Measurements from ENCODE around the gene ZNF662.

Gene ZNF662

GRCh38 chr3:42904076-42904475 lies 1.9 kb upstream of the ZNF662 start:
- Histone ChIP-seq H3K27ac (ENCODE audit: low read length) (no peak overlapping the region), H3K9me3 (replicated peaks; ENCODE audit: insufficient read depth, low read length) (no peaks in the 10 kb centered on the region), H3K9ac (ENCODE audit: low read length) (no peak overlapping the region), H3K9me2 (replicated peaks; ENCODE audit: insufficient read depth, low read length) (no peaks in the 10 kb centered on the region), H4K20me1 (ENCODE audit: insufficient read depth, low read length) (no peaks in the 10 kb centered on the region), H3F3A (ENCODE audit: insufficient read depth, low read length) (no peaks in the 10 kb centered on the region), H2AFZ (ENCODE audit: low read length) (no peak overlapping the region), H3K27me3 (replicated peaks; ENCODE audit: insufficient read depth, low read length) (no peaks in the 10 kb centered on the region), H3K4me3 (ENCODE audit: low read length) (no peak overlapping the region), H3K36me3 (replicated peaks; ENCODE audit: insufficient read depth, low read length) (no peaks in the 10 kb centered on the region), H3K79me2 (ENCODE audit: low read length) (no peaks in the 10 kb centered on the region), H3K4me1 (ENCODE audit: low read length) (no peaks in the 10 kb centered on the region), H3K4me2 (ENCODE audit: low read depth, low read length) (no peak overlapping the region)
- DNase-seq, result no peak
- TF ChIP-seq EZH2phosphoT487 (IDR thresholded peaks at IDR 0.05; ENCODE audit: low read length), result no peak

- Histone ChIP-seq H3K36me3 (replicated peaks; ENCODE audit: insufficient read depth, low read length) (no peaks in the 10 kb centered on the region), H3F3A (ENCODE audit: insufficient read depth, low read length) (no peaks in the 10 kb centered on the region), H3K27me3 (replicated peaks; ENCODE audit: insufficient read depth, low read length) (no peaks in the 10 kb centered on the region), H4K20me1 (ENCODE audit: insufficient read depth, low read length) (no peaks in the 10 kb centered on the region), H3K79me2 (ENCODE audit: low read length) (no peaks in the 10 kb centered on the region), H3K9ac (ENCODE audit: low read length) (no peak overlapping the region), H3K4me2 (ENCODE audit: low read depth, low read length) (no peak overlapping the region), H3K4me3 (ENCODE audit: low read length) (no peak overlapping the region), H3K9me3 (replicated peaks; ENCODE audit: insufficient read depth, low read length) (no peaks in the 10 kb centered on the region), H3K9me2 (replicated peaks; ENCODE audit: insufficient read depth, low read length) (no peaks in the 10 kb centered on the region), H2AFZ (ENCODE audit: low read length) (no peak overlapping the region), H3K4me1 (ENCODE audit: low read length) (no peaks in the 10 kb centered on the region), H3K27ac (ENCODE audit: low read length) (no peak overlapping the region)
- no peak for DNase-seq
- no peak for TF ChIP-seq CTCF (IDR thresholded peaks at IDR 0.05; ENCODE audit: low read length)
- TF ChIP-seq EZH2phosphoT487 (IDR thresholded peaks at IDR 0.05; ENCODE audit: low read length), result no peak
- TF ChIP-seq EZH2 (optimal IDR thresholded peaks at IDR 0.05; ENCODE audit: low read depth, low read length), result no peak
Measured at GRCh38 chr3:42905740-42906069, 237 bp upstream of the ZNF662 start.

GRCh38 chr3:42906848-42907183 lies 874 bp downstream of the ZNF662 start:
- Histone ChIP-seq H3K4me1 (ENCODE audit: low read length) (no peaks in the 10 kb centered on the region), H3K79me2 (ENCODE audit: low read length) (no peaks in the 10 kb centered on the region), H4K20me1 (ENCODE audit: insufficient read depth, low read length) (no peaks in the 10 kb centered on the region), H3K9ac (ENCODE audit: low read length) (no peak overlapping the region), H3K27ac (ENCODE audit: low read length) (no peak overlapping the region), H3K36me3 (replicated peaks; ENCODE audit: insufficient read depth, low read length) (no peaks in the 10 kb centered on the region), H3F3A (ENCODE audit: insufficient read depth, low read length) (no peaks in the 10 kb centered on the region), H2AFZ (ENCODE audit: low read length) (no peak overlapping the region), H3K9me3 (replicated peaks; ENCODE audit: insufficient read depth, low read length) (no peaks in the 10 kb centered on the region), H3K27me3 (replicated peaks; ENCODE audit: insufficient read depth, low read length) (no peaks in the 10 kb centered on the region), H3K9me2 (replicated peaks; ENCODE audit: insufficient read depth, low read length) (no peaks in the 10 kb centered on the region), H3K4me2 (ENCODE audit: low read depth, low read length) (no peak overlapping the region), H3K4me3 (ENCODE audit: low read length) (no peak overlapping the region)
- TF ChIP-seq EZH2 (optimal IDR thresholded peaks at IDR 0.05; ENCODE audit: low read depth, low read length) (no peak), EZH2phosphoT487 (IDR thresholded peaks at IDR 0.05; ENCODE audit: low read length) (no peak), CTCF (IDR thresholded peaks at IDR 0.05; ENCODE audit: low read length) (no peak)
- no peak for DNase-seq

DNA sequence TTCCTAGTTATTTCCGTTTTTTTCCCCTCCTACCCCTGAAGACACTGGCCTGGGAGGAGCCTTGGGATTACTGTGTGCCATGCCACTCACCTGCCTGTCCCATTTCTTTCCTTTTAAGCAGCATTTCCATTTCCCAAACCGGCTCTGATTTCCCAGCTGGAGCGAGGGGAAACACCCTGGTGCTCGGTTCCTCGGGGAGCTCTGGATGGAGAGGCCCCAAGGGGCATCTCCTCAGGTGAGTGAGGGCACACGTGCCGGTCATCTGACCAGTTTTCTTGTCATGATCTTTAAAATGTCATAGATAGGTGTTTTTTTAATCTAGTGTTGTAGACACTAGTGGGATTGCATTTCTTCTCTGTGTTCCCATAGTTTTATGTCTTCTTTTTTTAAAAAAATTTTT lies 2.7 kb downstream of the ZNF662 start:
- no peaks in the 10 kb centered on the region for H4K20me1 ChIP-seq (ENCODE audit: insufficient read depth, low read length)
- no peak overlapping the region for H3K27ac ChIP-seq (ENCODE audit: low read length)
- no peak overlapping the region for H3K9ac ChIP-seq (ENCODE audit: low read length)
- no peak overlapping the region for H3K4me2 ChIP-seq (ENCODE audit: low read depth, low read length)
- H3K9me3 ChIP-seq (replicated peaks; ENCODE audit: insufficient read depth, low read length), result no peaks in the 10 kb centered on the region
- H3K4me1 ChIP-seq (ENCODE audit: low read length), result no peaks in the 10 kb centered on the region
- H2AFZ ChIP-seq (ENCODE audit: low read length), result no peak overlapping the region
- no peak for TF ChIP-seq EZH2phosphoT487 (IDR thresholded peaks at IDR 0.05; ENCODE audit: low read length)
- TF ChIP-seq CTCF (IDR thresholded peaks at IDR 0.05; ENCODE audit: low read length), result no peak
- TF ChIP-seq EZH2 (optimal IDR thresholded peaks at IDR 0.05; ENCODE audit: low read depth, low read length), result no peak
- H3K36me3 ChIP-seq (replicated peaks; ENCODE audit: insufficient read depth, low read length), result no peaks in the 10 kb centered on the region
- H3K4me3 ChIP-seq (ENCODE audit: low read length), result no peak overlapping the region
- H3K9me2 ChIP-seq (replicated peaks; ENCODE audit: insufficient read depth, low read length), result no peaks in the 10 kb centered on the region
- no peak for DNase-seq
- H3K27me3 ChIP-seq (replicated peaks; ENCODE audit: insufficient read depth, low read length), result no peaks in the 10 kb centered on the region
- no peaks in the 10 kb centered on the region for H3K79me2 ChIP-seq (ENCODE audit: low read length)
- H3F3A ChIP-seq (ENCODE audit: insufficient read depth, low read length), result no peaks in the 10 kb centered on the region
